GM18505 (cell line): Measurements from ENCODE around the gene COL13A1.

ENCODE experiments used
- ATAC-seq: cut with Tn5 transposase; IDR thresholded peaks from one replicate; pipeline ENCODE4 v1.9.1; 2021; ENCODE audit not compliant: unreplicated experiment
- POLR2A ChIP-seq: IDR thresholded peaks from 4 replicates; pipeline ENCODE4 v1.6.1; 2011; ENCODE audit warnings: borderline replicate concordance; ENCODE audit not compliant: insufficient read depth, insufficient read length; ENCODE audit errors: extremely low read depth

COL13A1 gene

DNA sequence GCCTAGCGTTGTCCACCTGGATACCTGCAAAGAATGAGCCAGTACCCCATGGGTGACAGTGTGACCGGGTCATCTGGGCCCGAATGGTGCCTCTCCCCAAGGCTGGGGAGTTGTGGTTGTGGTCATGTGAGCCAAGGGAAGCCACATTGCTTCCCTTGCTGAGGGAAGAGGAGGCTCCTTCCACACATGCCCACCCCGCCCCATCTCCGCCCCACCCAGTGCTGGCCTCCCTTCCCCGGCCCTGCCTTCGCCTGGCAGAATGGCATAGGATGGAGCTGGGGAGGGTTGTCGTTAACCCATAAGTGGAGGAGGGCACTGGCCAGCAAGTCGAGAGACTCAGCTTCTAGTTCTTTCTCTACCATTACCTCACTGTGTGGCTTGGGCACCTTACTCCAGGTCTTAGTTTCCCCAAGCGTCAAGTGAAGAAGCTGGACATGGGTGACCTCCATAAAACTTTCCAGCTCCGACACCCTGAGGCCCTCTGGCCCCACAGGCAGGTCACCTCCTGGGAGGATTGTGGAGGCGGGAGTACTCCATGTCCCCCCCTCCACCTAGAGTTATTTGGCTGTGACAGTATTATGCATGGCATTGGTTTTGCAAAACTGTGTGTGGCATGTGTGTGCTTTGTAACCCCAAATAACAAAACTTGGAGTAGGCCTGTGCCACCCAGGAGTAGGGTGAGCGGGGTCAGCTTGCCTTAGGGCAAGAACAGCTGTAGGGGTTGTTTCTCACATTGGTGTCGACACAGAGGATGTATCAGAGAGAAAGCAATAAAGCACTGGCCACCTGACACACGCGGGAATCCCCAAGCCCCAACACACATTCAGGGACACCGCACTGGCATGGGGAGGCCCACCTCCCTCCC, 160.4 kb downstream of the COL13A1 start:
- no peak for TF ChIP-seq POLR2A

GRCh38 chr10:69962746-69963135, 161.0 kb downstream of the COL13A1 start:
- no peak for ATAC-seq
- TF ChIP-seq POLR2A, result no peak

More for the DNA sequence above, 160.4 kb downstream of the COL13A1 start:
- ATAC-seq, result no peak

DNA sequence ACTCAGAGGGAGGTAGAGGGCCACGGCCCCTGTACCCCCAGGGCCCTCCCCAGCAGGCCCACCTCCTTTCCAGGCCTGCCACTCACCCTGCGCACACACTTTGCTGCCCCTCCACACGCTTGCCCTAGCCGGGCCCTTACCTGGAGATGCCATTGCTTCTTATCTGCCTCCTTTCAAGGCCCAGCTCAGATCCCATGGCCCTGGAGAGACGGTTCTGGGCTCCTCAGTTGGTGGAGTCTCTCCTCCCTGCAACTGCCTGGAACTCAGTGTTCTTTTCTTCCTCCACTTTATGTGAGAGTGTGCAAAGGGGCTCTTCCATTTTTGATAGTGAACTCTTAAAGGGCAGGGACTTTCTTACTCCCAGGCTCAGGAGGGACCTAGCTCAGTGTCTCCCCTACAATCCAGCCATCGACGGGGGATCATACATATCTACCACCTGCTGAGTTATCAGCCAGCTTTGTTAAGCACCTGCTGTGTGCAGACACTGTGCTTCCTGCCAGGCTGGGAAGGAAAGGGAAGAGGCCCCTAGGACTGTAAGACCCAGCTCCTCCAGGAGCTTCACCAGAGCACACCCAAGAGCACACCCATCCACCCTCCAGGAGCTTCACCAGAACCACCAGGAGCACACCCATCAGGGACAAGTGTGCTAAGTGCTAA, 161.6 kb downstream of the COL13A1 start:
- no peak for ATAC-seq
- no peak for TF ChIP-seq POLR2A

DNA sequence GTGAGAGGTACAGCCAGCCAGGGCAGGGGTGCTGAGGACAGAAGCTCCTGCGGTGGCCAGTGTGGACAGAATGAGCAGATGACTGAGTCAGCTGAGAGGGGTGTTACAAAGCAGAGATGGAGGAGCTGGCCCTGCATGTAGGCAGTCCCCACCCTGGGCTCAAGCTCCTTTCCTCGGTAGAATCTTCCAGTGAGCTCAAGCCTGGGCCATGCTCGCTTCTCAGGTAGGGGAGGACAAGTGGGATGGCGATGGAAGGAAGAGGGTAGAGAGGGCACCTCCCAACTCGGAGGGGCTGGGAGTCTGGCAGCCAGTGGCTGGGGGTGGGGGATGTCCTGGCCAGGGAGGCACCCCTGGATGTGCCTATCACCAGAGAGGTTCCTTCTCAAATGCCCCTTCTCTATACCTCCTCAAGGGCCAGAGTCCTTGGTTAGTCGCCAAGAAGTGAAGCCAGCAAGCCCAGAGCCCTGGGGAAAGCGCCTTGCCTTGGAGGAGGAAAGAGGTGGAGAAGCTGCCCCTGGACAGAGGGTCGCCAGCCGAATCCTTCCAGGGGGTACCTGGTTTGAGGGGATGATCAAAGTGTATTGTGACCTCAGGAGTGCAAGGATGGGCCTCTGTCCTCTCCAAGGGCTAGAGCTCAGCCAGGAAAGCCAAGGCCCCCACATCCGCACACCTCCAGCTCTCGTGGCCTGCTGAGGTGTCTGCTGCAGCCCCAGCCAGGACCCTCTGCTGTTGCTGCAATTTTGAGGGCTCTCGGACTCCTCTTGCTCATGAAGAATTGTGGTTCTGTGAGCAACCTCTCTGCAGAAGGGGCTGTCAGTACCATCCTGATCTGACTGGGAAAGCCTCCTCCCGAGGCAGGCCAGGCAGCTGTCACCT, 162.4 kb downstream of the COL13A1 start:
- ATAC-seq, result no peak
- TF ChIP-seq POLR2A, result no peak

DNA sequence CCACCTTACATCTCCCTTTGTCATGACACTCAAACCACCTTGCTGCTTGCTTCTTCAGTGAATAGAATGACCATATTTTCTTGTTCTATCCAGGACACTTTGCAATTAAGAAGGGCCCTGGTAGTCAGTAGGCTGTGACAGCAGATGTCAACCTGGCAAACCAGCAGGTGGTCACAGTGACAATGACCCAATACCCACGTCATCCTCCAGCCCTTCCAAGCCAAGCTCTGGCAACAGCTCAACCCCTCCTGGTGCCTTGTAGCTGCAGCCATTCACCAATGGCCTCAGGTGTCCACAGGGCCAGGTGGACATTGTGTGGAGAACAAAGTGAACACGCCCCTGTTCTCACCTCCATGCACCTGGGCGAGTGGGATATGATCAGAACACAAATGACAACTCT, 163.4 kb downstream of the COL13A1 start:
- TF ChIP-seq POLR2A, result no peak
- no peak for ATAC-seq

DNA sequence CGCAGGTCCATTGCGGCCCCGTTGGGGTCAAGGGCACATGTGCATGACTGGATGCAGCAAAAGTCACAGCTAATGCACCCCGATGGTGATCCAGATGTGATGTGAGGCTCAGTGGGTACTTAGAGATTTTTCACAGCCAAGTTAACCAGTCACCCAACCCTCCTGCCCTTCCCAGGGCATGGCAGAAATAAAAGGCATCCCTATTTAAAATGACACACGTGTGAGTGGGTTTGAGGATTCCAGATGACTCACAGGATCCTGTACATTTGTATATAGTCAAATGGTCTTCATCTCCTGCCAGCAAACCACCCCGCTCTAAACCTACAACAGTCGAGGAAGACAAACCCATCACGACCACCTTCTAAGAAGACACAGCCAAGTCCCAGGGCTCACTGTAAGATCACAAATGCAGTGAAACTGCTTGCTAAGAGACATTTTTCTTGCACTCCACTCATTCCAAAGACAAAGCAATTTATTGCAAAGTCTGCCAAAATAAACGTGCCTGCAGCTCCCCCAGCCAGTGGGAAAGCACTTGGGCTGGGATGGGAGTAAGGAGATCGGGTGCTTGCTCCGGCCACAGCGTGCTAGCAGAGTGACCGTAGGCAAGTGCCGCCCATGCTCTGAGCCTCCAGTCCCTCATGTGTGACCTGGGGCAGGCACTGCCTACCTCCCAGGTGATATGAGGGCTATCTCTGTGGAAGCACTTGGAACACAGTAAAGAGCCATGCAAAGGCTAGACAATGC, 164.4 kb downstream of the COL13A1 start:
- ATAC-seq, result no peak
- TF ChIP-seq POLR2A, result no peak

DNA sequence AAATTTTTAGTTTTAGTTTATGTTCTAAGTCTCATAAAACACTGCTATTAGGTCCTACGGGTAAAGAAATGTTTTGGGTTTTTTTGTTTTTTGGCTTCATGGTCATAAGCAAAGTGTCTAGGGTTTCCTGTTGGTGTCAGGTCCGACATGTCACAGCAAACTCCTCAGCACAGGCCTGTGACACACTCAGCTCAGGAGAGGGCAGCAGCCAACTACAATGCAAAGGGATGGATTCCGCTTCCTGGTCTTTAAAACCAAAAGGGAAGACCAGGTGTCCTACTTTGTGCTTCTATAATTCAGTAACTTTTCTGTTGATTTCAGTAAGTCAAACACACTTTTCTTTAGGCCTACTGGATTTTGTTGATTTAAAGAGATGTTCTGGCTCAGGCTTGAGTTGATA, 167.1 kb downstream of the COL13A1 start:
- ATAC-seq, result no peak
- TF ChIP-seq POLR2A, result no peak

DNA sequence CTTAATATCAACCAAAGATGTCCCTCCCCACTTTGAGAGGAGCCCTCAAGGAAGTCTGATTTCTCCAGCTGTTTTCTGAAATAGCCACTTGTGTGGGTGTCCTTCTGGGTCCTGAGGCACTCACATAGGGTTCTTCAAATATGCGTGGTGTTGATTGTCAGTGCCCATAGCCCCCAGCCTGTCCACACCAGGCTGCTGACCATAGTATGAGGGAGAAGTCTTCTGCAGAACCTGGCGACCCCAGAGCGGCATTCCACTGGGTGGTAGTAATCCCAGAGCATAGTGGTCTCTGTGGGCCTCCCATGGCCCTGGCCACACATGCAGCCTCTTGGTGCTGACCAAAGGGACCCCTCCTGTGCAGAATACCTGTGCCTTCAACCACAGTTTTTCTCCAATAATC, 168.3 kb downstream of the COL13A1 start:
- ATAC-seq, result no peak
- no peak for TF ChIP-seq POLR2A

GRCh38 chr10:69972981-69973397, 171.3 kb downstream of the COL13A1 start:
- TF ChIP-seq POLR2A, result no peak
- ATAC-seq, result no peak

- no peak for ATAC-seq
- no peak for TF ChIP-seq POLR2A
Observed at GRCh38 chr10:69973678-69974077, 172.0 kb downstream of the COL13A1 start.

GRCh38 chr10:69974551-69975155, 172.9 kb downstream of the COL13A1 start:
- no peak for ATAC-seq
- TF ChIP-seq POLR2A, result no peak

GRCh38 chr10:69976795-69977546, 175.3 kb downstream of the COL13A1 start:
- no peak for TF ChIP-seq POLR2A
- ATAC-seq, result no peak
